ENCODE data around the gene MEX3C.

DNA sequence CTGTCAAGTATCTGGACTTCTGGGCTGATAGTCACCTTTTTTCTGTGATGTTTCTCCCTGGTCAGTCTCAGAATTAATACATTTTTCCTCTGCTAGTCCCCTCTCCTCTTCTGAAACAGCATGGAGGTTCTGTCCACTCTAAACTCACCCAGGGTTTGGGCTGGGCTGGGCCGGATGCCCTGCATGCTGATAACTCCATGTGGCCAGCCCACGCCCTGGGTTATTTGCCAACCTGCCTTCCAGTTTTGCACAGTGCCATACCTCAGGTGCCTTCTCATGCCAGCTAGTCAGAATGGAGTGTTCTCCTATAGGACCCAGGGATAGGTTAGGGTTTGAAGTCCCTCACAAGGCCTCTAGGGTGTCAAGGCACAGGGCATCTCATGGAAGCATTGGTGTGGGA lies 32.2 kb downstream of the MEX3C start:
- TF ChIP-seq, protein P1, sequence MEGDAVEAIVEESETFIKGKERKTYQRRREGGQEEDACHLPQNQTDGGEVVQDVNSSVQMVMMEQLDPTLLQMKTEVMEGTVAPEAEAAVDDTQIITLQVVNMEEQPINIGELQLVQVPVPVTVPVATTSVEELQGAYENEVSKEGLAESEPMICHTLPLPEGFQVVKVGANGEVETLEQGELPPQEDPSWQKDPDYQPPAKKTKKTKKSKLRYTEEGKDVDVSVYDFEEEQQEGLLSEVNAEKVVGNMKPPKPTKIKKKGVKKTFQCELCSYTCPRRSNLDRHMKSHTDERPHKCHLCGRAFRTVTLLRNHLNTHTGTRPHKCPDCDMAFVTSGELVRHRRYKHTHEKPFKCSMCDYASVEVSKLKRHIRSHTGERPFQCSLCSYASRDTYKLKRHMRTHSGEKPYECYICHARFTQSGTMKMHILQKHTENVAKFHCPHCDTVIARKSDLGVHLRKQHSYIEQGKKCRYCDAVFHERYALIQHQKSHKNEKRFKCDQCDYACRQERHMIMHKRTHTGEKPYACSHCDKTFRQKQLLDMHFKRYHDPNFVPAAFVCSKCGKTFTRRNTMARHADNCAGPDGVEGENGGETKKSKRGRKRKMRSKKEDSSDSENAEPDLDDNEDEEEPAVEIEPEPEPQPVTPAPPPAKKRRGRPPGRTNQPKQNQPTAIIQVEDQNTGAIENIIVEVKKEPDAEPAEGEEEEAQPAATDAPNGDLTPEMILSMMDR (IDR thresholded peaks at IDR 0.05), result no peak
- no peak for TF ChIP-seq EP300 (IDR thresholded peaks at IDR 0.05)

Data from stomach (tissue), 4 donors.